Progenitor cell of endocrine pancreas (in vitro differentiated cells): Measurements from ENCODE around the gene NINJ2. TPM values are rescaled to one million over a fixed set of nuclear protein-coding genes. Genes with fewer than 3 reads are reported as not detected.

Experiments used
- DNase-seq: peaks from one replicate; pipeline ENCODE4 v3.0.0; 2021; ENCODE audit warnings: low spot score; ENCODE audit not compliant: unreplicated experiment
- H3K27ac Mint-ChIP-seq: 2 replicates; pipeline ENCODE4 v1.8.0; 2021; ENCODE audit warnings: mild to moderate bottlenecking, moderate library complexity, mixed read lengths
- H3K27me3 Mint-ChIP-seq: 2 replicates; pipeline ENCODE4 v1.8.0; 2021; ENCODE audit warnings: mixed read lengths
- H3K36me3 Mint-ChIP-seq: 2 replicates; pipeline ENCODE4 v1.8.0; 2022; ENCODE audit warnings: mixed read lengths; ENCODE audit not compliant: insufficient read depth
- H3K4me1 Mint-ChIP-seq: 2 replicates; pipeline ENCODE4 v1.8.0; 2021; ENCODE audit warnings: low read depth, mixed read lengths
- H3K4me3 Mint-ChIP-seq: 2 replicates; pipeline ENCODE4 v1.8.0; 2021; ENCODE audit warnings: low read depth, mild to moderate bottlenecking, moderate library complexity, mixed read lengths
- H3K9me3 Mint-ChIP-seq: 2 replicates; pipeline ENCODE4 v1.8.0; 2021; ENCODE audit warnings: low read depth, mixed read lengths
- CTCF ChIP-seq: fragments of 200-600 bp; sonication (generic); IDR thresholded peaks from one replicate; pipeline ENCODE4 v1.5.0; 2021; ENCODE audit warnings: antibody characterized with exemption, mild to moderate bottlenecking; ENCODE audit not compliant: unreplicated experiment
- total RNA-seq: library from RNA; stranded (reverse); gene quantifications from 2 replicates; pipeline ENCODE4 v1.2.1, GENCODE V29; 2021

Gene NINJ2
- total RNA-seq, 1 donor from 2014 or later = 4.0 TPM

GRCh38 chr12:664075-664778, 982 bp upstream of the NINJ2 start:
- Mint-ChIP-seq H3K4me1 (peaks cover 11% of the 10 kb centered on the region), H3K27me3 (peaks cover 36% of the 10 kb centered on the region), H3K4me3 (no peak overlapping the region), H3K36me3 (no peaks in the 10 kb centered on the region), H3K27ac (no peak overlapping the region), H3K9me3 (no peaks in the 10 kb centered on the region)
- no peak for DNase-seq
- TF ChIP-seq CTCF = no peak

- no peak for TF ChIP-seq CTCF
- H3K9me3 Mint-ChIP-seq = no peaks in the 10 kb centered on the region
- H3K36me3 Mint-ChIP-seq = no peaks in the 10 kb centered on the region
- H3K27ac Mint-ChIP-seq = no peak overlapping the region
- H3K4me3 Mint-ChIP-seq = no peak overlapping the region
- no peak for DNase-seq
- H3K27me3 Mint-ChIP-seq = peaks cover 36% of the 10 kb centered on the region
- H3K4me1 Mint-ChIP-seq = peaks cover 11% of the 10 kb centered on the region
These were observed 516 bp downstream of the NINJ2 start for GRCh38 chr12:662566-663292.

DNA sequence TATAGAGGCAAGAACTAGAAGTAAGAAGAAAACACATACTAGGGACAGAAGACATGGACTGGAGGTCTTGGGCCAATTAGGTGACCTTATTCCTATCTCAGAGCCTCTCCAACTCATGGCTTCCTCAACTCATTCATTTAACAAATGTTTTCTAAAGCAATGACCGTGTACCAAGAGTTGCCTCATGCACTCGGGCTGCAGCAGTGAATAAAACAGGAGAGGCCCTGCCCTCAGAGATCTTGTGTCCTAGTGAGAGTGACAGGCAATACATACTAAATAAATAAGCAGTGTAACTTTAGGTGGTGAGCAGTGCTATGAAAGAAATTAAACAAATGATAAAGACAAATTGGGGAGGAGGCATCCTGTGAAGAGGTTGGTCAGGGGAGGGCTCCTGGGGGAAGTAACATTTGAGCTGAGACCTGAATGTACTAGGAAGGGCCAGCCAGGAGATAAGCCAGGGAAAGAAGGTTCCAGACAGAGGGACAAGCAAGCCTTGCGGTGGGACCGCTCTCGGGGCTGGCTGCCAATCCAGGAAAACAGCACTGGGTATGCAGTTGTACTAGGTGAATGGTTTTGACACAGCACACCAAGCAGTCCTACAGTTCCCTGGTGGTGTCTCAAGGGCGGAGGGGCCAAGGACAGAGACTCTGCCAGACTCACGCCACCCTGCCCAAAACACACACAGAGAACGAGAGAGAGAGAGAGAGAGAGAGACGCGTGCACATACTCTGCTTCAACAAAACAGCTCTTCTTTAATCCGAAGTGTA, 1.3 kb downstream of the NINJ2 start:
- H3K9me3 Mint-ChIP-seq = no peaks in the 10 kb centered on the region
- peaks cover 11% of the 10 kb centered on the region for H3K4me1 Mint-ChIP-seq
- H3K36me3 Mint-ChIP-seq = no peaks in the 10 kb centered on the region
- no peak overlapping the region for H3K27ac Mint-ChIP-seq
- no peak for TF ChIP-seq CTCF
- H3K27me3 Mint-ChIP-seq = peaks cover 36% of the 10 kb centered on the region
- no peak for DNase-seq
- H3K4me3 Mint-ChIP-seq = no peak overlapping the region

GRCh38 chr12:659090-659683, 4.1 kb downstream of the NINJ2 start:
- no peaks in the 10 kb centered on the region for H3K9me3 Mint-ChIP-seq
- peaks cover 4% of the 10 kb centered on the region for H3K4me1 Mint-ChIP-seq

More at GRCh38 chr12:659090-659683, 4.1 kb downstream of the NINJ2 start:
- H3K27me3 Mint-ChIP-seq = peaks cover 26% of the 10 kb centered on the region
- TF ChIP-seq CTCF = no peak
- H3K4me3 Mint-ChIP-seq = no peak overlapping the region
- no peak overlapping the region for H3K27ac Mint-ChIP-seq
- no peak for DNase-seq
- H3K36me3 Mint-ChIP-seq = no peaks in the 10 kb centered on the region
